SJSA1 (cell line): ENCODE measurements around the gene SNRNP40. TPM values are rescaled to one million over a fixed set of nuclear protein-coding genes. Genes with fewer than 3 reads are reported as not detected.
"Not testable (repeated sequence)": the region's sequence is repeated elsewhere in the genome, so short reads cannot be mapped to it uniquely, and the experiment has no call there.

Experiments used
- DNase-seq, 2 experiments: peaks; one replicate each; pipeline ENCODE4 v3.0.0-alpha.2; 2015 to 2020; ENCODE audit warnings: low spot score in 2 of 2, low read depth in 1 of 2
- H3K27ac ChIP-seq: fragments of 250-450 bp; sonication (Bioruptor Pico); 2 replicates; pipeline ENCODE4 v1.5.1; 2020; ENCODE audit warnings: mild to moderate bottlenecking, moderate library complexity
- H3K27me3 ChIP-seq: fragments of 250-450 bp; sonication (Bioruptor Pico); replicated peaks from 2 replicates; pipeline ENCODE4 v1.5.1; 2020; ENCODE audit warnings: mild to moderate bottlenecking, moderate library complexity
- H3K36me3 ChIP-seq: fragments of 250-450 bp; sonication (Bioruptor Pico); 2 replicates; pipeline ENCODE4 v1.5.1; 2020; ENCODE audit warnings: mild to moderate bottlenecking
- H3K4me1 ChIP-seq: fragments of 250-450 bp; sonication (Bioruptor Pico); replicated peaks from 2 replicates; pipeline ENCODE4 v1.6.1; 2021; ENCODE audit warnings: mild to moderate bottlenecking
- H3K4me3 ChIP-seq: fragments of 250-450 bp; sonication (Bioruptor Pico); 2 replicates; pipeline ENCODE4 v1.5.1; 2020; ENCODE audit warnings: mild to moderate bottlenecking
- H3K9me3 ChIP-seq: fragments of 250-450 bp; sonication (Bioruptor Pico); replicated peaks from 2 replicates; pipeline ENCODE4 v1.5.1; 2020; ENCODE audit warnings: mild to moderate bottlenecking
- total RNA-seq: library from RNA; depleted of rRNA; stranded (reverse); fragments of >200 nt; shearing (Covaris generic); gene quantifications from 2 replicates; pipeline ENCODE4 v1.2.3, GENCODE V29; 2014

The SNRNP40 gene
- total RNA-seq, 1 experiment from 2014 or later, result 139 TPM

GRCh38 chr1:31302709-31303441 is 6.3 kb upstream of the SNRNP40 start:
- Histone ChIP-seq H3K9me3 (no peaks in the 10 kb centered on the region), H3K4me3 (no peak overlapping the region), H3K4me1 (peaks cover 20% of the 10 kb centered on the region), H3K27ac (peak overlapping the region; percentile 35; the same call in 1 of the 2 replicates), H3K36me3 (peaks cover 6% of the 10 kb centered on the region), H3K27me3 (no peaks in the 10 kb centered on the region)
- DNase-seq, result peak in 1 of 2 experiments; percentile 47

- Histone ChIP-seq H3K27me3 (no peaks in the 10 kb centered on the region), H3K27ac (no peak overlapping the region), H3K4me1 (peaks cover 20% of the 10 kb centered on the region), H3K4me3 (no peak overlapping the region), H3K36me3 (peaks cover 12% of the 10 kb centered on the region), H3K9me3 (no peaks in the 10 kb centered on the region)
- DNase-seq, result no peak
Measured at GRCh38 chr1:31300193-31300592, 3.6 kb upstream of the SNRNP40 start.

GRCh38 chr1:31299365-31299764 is 2.8 kb upstream of the SNRNP40 start:
- H3K27ac ChIP-seq, result no peak overlapping the region
- no peaks in the 10 kb centered on the region for H3K9me3 ChIP-seq
- DNase-seq, result no peak
- peaks cover 20% of the 10 kb centered on the region for H3K4me1 ChIP-seq
- no peak overlapping the region for H3K4me3 ChIP-seq
- no peaks in the 10 kb centered on the region for H3K27me3 ChIP-seq
- peaks cover 21% of the 10 kb centered on the region for H3K36me3 ChIP-seq

GRCh38 chr1:31297277-31298247 is 974 bp upstream of the SNRNP40 start:
- Histone ChIP-seq H3K36me3 (peaks cover 38% of the 10 kb centered on the region), H3K4me3 (peak overlapping the region; percentile 73), H3K4me1 (peaks cover 20% of the 10 kb centered on the region), H3K27me3 (no peaks in the 10 kb centered on the region), H3K9me3 (no peaks in the 10 kb centered on the region), H3K27ac (peak overlapping the region; percentile 51)
- no peak for DNase-seq

GRCh38 chr1:31295874-31296485 is 608 bp downstream of the SNRNP40 start:
- H3K4me3 ChIP-seq, result peak overlapping the region; percentile 73
- DNase-seq, result no peak
- peaks cover 50% of the 10 kb centered on the region for H3K36me3 ChIP-seq
- H3K4me1 ChIP-seq, result peaks cover 20% of the 10 kb centered on the region
- peak overlapping the region; percentile 75 for H3K27ac ChIP-seq
- no peaks in the 10 kb centered on the region for H3K27me3 ChIP-seq
- H3K9me3 ChIP-seq, result no peaks in the 10 kb centered on the region

- H3K9me3 ChIP-seq, result no peaks in the 10 kb centered on the region
- H3K27me3 ChIP-seq, result no peaks in the 10 kb centered on the region
- H3K4me1 ChIP-seq, result no peaks in the 10 kb centered on the region
- no peak overlapping the region for H3K27ac ChIP-seq
- no peak overlapping the region for H3K4me3 ChIP-seq
- H3K36me3 ChIP-seq, result peaks cover 96% of the 10 kb centered on the region
- DNase-seq, result no peak
Measured at GRCh38 chr1:31289021-31289420, 7.6 kb downstream of the SNRNP40 start.

- not testable (repeated sequence) for H3K9me3 ChIP-seq, H3K27me3 ChIP-seq, H3K4me1 ChIP-seq, H3K4me3 ChIP-seq, H3K27ac ChIP-seq, DNase-seq
- H3K36me3 ChIP-seq, result peaks cover 97% of the 10 kb centered on the region
Measured at GRCh38 chr1:31287791-31288190, 8.8 kb downstream of the SNRNP40 start.

GRCh38 chr1:31282426-31282825 is 14.2 kb downstream of the SNRNP40 start:
- DNase-seq, H3K4me3 ChIP-seq, H3K9me3 ChIP-seq, H3K27ac ChIP-seq, H3K4me1 ChIP-seq, H3K27me3 ChIP-seq: not testable (repeated sequence)
- H3K36me3 ChIP-seq, result peaks cover 95% of the 10 kb centered on the region

GRCh38 chr1:31273619-31274018 is 23.0 kb downstream of the SNRNP40 start:
- H3K36me3 ChIP-seq, result peaks cover 87% of the 10 kb centered on the region
- no peak overlapping the region for H3K4me3 ChIP-seq
- H3K4me1 ChIP-seq, result no peaks in the 10 kb centered on the region
- H3K9me3 ChIP-seq, result no peaks in the 10 kb centered on the region
- DNase-seq, result no peak
- no peaks in the 10 kb centered on the region for H3K27me3 ChIP-seq
- no peak overlapping the region for H3K27ac ChIP-seq

- Histone ChIP-seq H3K4me3 (no peak overlapping the region), H3K4me1 (no peaks in the 10 kb centered on the region), H3K27ac (no peak overlapping the region), H3K9me3 (no peaks in the 10 kb centered on the region), H3K36me3 (peaks cover 85% of the 10 kb centered on the region), H3K27me3 (no peaks in the 10 kb centered on the region)
- DNase-seq, result no peak
Measured at GRCh38 chr1:31272369-31272768, 24.2 kb downstream of the SNRNP40 start.

- Histone ChIP-seq H3K36me3 (peaks cover 86% of the 10 kb centered on the region), H3K4me3 (no peak overlapping the region), H3K4me1 (no peaks in the 10 kb centered on the region), H3K9me3 (no peaks in the 10 kb centered on the region), H3K27ac (no peak overlapping the region), H3K27me3 (no peaks in the 10 kb centered on the region)
- DNase-seq, result no peak
Measured at GRCh38 chr1:31266547-31266946, 30.0 kb downstream of the SNRNP40 start.

- Histone ChIP-seq H3K9me3 (no peaks in the 10 kb centered on the region), H3K27ac (no peak overlapping the region), H3K4me1 (no peaks in the 10 kb centered on the region), H3K36me3 (peaks cover 84% of the 10 kb centered on the region), H3K4me3 (no peak overlapping the region), H3K27me3 (no peaks in the 10 kb centered on the region)
- no peak for DNase-seq
Measured at GRCh38 chr1:31264790-31265386, 31.7 kb downstream of the SNRNP40 start.

- Histone ChIP-seq H3K4me3 (no peak overlapping the region), H3K9me3 (no peaks in the 10 kb centered on the region), H3K27ac (no peak overlapping the region), H3K4me1 (no peaks in the 10 kb centered on the region), H3K36me3 (peaks cover 78% of the 10 kb centered on the region), H3K27me3 (no peaks in the 10 kb centered on the region)
- no peak for DNase-seq
Measured at GRCh38 chr1:31263408-31263807, 33.2 kb downstream of the SNRNP40 start.
